ENCODE measurements around the gene CD8B.

The CD8B gene

GRCh38 chr2:86774862-86775261 lies 86.8 kb downstream of the CD8B start:
- DNase-seq (ENCODE audit: low spot score): no peak

DNA sequence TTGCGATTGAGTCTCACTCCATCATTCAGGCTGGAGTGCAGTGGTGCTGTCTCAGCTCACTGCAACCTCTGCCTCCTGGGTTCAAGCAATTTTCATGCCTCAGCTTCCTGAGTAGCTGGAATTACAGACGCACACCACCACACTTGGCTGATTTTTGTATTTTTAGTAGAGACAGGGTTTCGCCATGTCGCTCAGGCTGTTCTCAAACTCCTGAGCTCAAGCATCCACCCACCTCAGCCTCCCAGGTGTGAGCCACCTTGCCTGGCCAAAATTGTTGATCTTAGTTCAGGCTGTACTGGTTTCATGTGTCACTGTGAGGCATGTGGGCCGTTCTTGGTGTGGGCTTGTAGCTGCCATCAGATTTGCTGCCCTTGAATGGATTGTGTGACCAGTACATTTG lies 89.1 kb downstream of the CD8B start:
- no peak for DNase-seq (ENCODE audit: low spot score)

- DNase-seq (ENCODE audit: low spot score): no peak
These were observed 90.8 kb downstream of the CD8B start for GRCh38 chr2:86770816-86771301.

DNA sequence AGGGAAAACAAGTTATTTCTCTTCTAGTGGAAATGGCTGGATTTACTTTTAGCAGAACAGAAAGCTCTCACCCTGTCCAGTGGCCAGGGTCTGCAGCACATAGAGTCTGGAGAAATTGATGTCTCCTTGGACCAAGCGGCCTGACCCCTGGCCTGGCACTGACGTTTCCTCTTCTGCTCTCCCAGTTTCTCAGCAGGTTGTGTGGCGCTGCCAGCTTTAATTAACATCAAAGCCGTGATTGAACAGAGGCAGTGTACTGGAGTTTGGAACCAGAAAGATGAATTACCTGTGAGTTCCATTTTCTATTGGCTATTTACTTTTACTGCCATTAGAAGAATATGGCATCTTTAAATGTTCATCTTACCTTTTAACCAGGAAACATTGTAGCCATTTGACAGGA lies 91.8 kb downstream of the CD8B start:
- no peak for DNase-seq (ENCODE audit: low spot score)

DNA sequence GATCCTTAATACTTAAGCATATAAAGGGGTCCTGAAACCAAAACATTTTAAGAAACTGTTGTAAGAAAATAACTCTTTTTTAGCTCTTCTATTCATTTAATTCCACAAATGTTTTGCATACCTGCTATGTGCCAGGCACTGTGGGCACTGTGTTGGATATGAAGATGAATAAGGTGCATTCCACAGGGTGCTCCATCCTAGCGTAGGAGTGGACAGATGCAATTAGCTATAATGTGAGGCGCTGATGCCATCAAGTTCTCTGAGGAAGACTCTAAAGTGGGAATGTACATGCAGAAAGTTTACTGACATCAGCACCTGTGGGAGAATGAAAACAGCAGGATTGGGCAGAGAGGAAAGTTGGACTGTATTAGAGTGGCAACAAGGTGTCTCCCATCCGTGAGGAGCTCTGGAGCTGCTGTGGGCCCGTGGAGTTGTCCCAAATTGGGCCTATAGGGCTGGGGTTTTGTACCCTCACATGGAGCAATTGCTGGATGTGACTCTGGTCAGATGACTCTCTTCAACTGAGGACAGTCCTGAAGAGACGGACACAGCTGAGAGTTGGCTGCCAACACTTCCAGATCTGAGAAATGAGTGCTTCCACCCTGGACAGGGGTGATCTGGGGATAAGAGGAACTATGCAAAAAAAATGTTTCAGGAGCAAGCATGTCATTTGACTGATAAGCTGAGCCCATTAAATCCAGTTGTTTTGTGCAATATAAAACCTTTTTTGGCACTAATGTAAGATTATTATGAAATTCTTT lies 93.3 kb downstream of the CD8B start:
- DNase-seq (ENCODE audit: low spot score): no peak
